GM12878 (cell line): ENCODE data around the gene TK2. TPM values are rescaled to one million over a fixed set of nuclear protein-coding genes. Genes with fewer than 3 reads are reported as not detected.
A peak's percentile ranks its signal among the peaks of the same experiment; 100 is the strongest.

ENCODE experiments used
- ASH2L ChIP-seq: fragments of 300-600, 200-600 bp; sonication (generic); IDR thresholded peaks from 2 replicates; pipeline ENCODE4 v1.6.1; 2017; ENCODE audit warnings: low read depth, mild to moderate bottlenecking, borderline replicate concordance
- CHD1 ChIP-seq: IDR thresholded peaks from 2 replicates; pipeline ENCODE4 v1.6.1; 2012; ENCODE audit warnings: low read depth, low read length, improper control_type of control experiment
- CHD4 ChIP-seq: fragments of 200-600 bp; sonication (generic); IDR thresholded peaks from 2 replicates; pipeline ENCODE4 v1.6.1; 2016; ENCODE audit warnings: mild to moderate bottlenecking
- DPF2 ChIP-seq: fragments of 450-650 bp; IDR thresholded peaks from 2 replicates; pipeline ENCODE4 v1.6.1; 2017; ENCODE audit warnings: mild to moderate bottlenecking
- FOS ChIP-seq: IDR thresholded peaks from 3 replicates; pipeline ENCODE4 v1.6.1; 2011; ENCODE audit warnings: borderline replicate concordance; ENCODE audit not compliant: insufficient read length; ENCODE audit errors: extremely low read depth
- HCFC1 ChIP-seq: fragments of 150-350 bp; IDR thresholded peaks from 2 replicates; pipeline ENCODE4 v1.6.1; 2014; ENCODE audit warnings: low read length
- IRF4 ChIP-seq: IDR thresholded peaks from 2 replicates; pipeline ENCODE4 v1.6.1; 2011; ENCODE audit warnings: low read depth, low read length
- JUNB ChIP-seq: IDR thresholded peaks from 2 replicates; pipeline ENCODE4 v1.6.1; 2016; ENCODE audit warnings: antibody characterized with exemption, mild to moderate bottlenecking
- MEF2A ChIP-seq: IDR thresholded peaks from 2 replicates; pipeline ENCODE4 v1.6.1; 2011; ENCODE audit warnings: low read depth, mild to moderate bottlenecking, low read length, moderate library complexity; ENCODE audit not compliant: insufficient read depth
- MEF2B ChIP-seq: fragments of 450-650 bp; IDR thresholded peaks from 2 replicates; pipeline ENCODE4 v1.6.1; 2018; ENCODE audit warnings: mild to moderate bottlenecking, moderate library complexity; ENCODE audit not compliant: partially characterized antibody, poor library complexity, severe bottlenecking
- MTA3 ChIP-seq: IDR thresholded peaks from 2 replicates; pipeline ENCODE4 v1.6.1; 2012; ENCODE audit warnings: low read length, inconsistent platforms, borderline replicate concordance
- MYC ChIP-seq: IDR thresholded peaks from 2 replicates; pipeline ENCODE4 v1.6.1; 2011; ENCODE audit warnings: mild to moderate bottlenecking, low read length, moderate library complexity, inconsistent platforms; ENCODE audit not compliant: insufficient read depth, insufficient replicate concordance, insufficient read length, severe bottlenecking
- NFYB ChIP-seq: IDR thresholded peaks from 2 replicates; pipeline ENCODE4 v1.6.1; 2011; ENCODE audit warnings: low read depth, mild to moderate bottlenecking, low read length, improper control_type of control experiment, moderate library complexity; ENCODE audit not compliant: insufficient read depth
- NR2F1 ChIP-seq: fragments of 450-650 bp; conservative IDR thresholded peaks from 2 replicates; pipeline ENCODE4 v1.6.1; 2017; ENCODE audit warnings: mild to moderate bottlenecking
- POLR2AphosphoS5 ChIP-seq: IDR thresholded peaks from 2 replicates; pipeline ENCODE4 v1.6.1; 2011; ENCODE audit warnings: mild to moderate bottlenecking, low read length, inconsistent platforms
- RBBP5 ChIP-seq: fragments of 200-600 bp; sonication (generic); conservative IDR thresholded peaks from 2 replicates; pipeline ENCODE4 v1.6.1; 2016
- RUNX3 ChIP-seq: IDR thresholded peaks from 2 replicates; pipeline ENCODE4 v1.6.1; 2012; ENCODE audit warnings: low read length, inconsistent platforms
- SMAD5 ChIP-seq: IDR thresholded peaks from 2 replicates; pipeline ENCODE4 v1.6.1; 2016; ENCODE audit warnings: antibody characterized with exemption, low read depth
- SREBF1 ChIP-seq: IDR thresholded peaks from 2 replicates; pipeline ENCODE4 v1.6.1; 2012; ENCODE audit warnings: mild to moderate bottlenecking, low read length
- TARDBP ChIP-seq: IDR thresholded peaks from 2 replicates; pipeline ENCODE4 v1.6.1; 2016; ENCODE audit warnings: borderline replicate concordance
- ZNF24 ChIP-seq: fragments of 450-650 bp; IDR thresholded peaks from 2 replicates; pipeline ENCODE4 v1.6.1; 2017; ENCODE audit warnings: antibody characterized with exemption, mild to moderate bottlenecking
- polyA plus RNA-seq, 11 experiments: library from polyadenylated mRNA; depleted of rRNA in 4 of 11; unstranded in 6 of 11; stranded (reverse) in 5 of 11; fragments of >200 nt; fragmentation: Nextera tagmentation in 4 of 11; fragmentation: Illumina TruSeq in 1 of 11; extraction: Ambion mirVana in 4 of 11; extraction: Trizol in 1 of 11; gene quantifications; 1 replicate in 1 of 11; 2 replicates in 10 of 11; pipeline versions ENCODE4 v1.2.1 to v1.2.3, GENCODE V29; 2011 to 2016; ENCODE audit warnings: inconsistent platforms in 2 of 11, missing spikeins in 2 of 11, low read depth in 1 of 11
- total RNA-seq, 4 experiments: library from RNA; depleted of rRNA in 3 of 4; stranded (reverse); fragments of >200 nt in 3 of 4; fragmentation: Illumina TruSeq in 1 of 4; extraction: Trizol in 1 of 4; gene quantifications; 2 replicates each; pipeline versions ENCODE4 v1.2.1 to v1.2.3, GENCODE V29; 2013 to 2021
- TF ChIP-seq, protein P1 (sequence below): fragments of 450-650 bp; formaldehyde crosslinking; IDR thresholded peaks from 2 replicates; pipeline ENCODE4 v1.4.0; 2022; ENCODE audit warnings: mild to moderate bottlenecking, moderate library complexity
- TF ChIP-seq, protein P2 (sequence below): fragments of 450-650 bp; IDR thresholded peaks from 2 replicates; pipeline ENCODE4 v1.6.1; 2017; ENCODE audit warnings: borderline replicate concordance
- TF ChIP-seq, protein P3 (sequence below): IDR thresholded peaks from 2 replicates; pipeline ENCODE4 v1.6.1; 2011; ENCODE audit warnings: borderline replicate concordance, low read depth, mild to moderate bottlenecking, moderate library complexity, mixed read lengths, low read length; ENCODE audit not compliant: insufficient read depth; ENCODE audit errors: extremely low read length
- TF ChIP-seq, protein P4 (sequence below): fragments of 450-650 bp; IDR thresholded peaks from 2 replicates; pipeline ENCODE4 v1.6.1; 2017; ENCODE audit warnings: low read depth, mild to moderate bottlenecking, moderate library complexity

Gene TK2
- total and polyA plus RNA-seq, 10 of the 15 experiments (the other 5 are each of a cell fraction or from before 2014, with no cell fraction given) = 1.3 to 12.4 (median 3.0) TPM

DNA sequence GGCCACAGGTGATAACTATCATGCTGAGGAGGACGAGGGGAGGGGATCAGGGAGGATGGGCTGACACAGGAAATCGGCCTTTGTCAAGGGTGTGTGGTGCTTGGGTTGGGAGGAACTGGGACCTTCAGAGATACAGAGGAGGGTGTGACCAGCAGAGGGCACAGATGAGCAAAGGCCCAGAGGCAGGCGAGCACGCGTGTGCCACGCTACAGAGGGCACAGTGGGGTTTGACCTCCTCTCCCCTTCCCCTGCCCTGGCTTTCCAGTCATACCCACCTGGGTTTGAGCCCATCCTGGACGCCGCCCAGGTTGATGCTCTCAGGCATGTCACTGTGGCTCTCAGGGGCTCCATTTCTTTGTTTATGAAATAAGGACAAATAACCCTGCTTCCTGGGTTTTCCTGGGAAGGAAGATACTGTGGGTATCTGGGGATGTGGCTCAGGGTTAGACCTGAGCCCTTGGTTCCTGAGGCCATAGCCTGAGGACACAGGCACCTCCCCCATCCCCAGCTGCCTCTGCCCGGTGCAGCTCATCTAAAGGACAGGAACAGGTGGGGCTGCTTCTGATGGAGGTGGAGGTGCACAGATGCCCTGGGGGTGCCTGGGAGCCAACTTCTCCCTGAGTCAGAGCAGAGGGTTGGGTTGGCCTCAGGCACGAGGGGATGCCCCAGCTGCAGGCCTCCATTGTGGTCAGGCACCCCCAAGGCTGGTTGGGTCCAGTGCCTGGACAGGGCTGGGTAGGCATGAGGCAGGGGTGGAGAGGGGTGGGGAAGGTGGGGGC is 71.0 kb downstream of the TK2 start (continued):
- TF ChIP-seq SMAD5 = no peak
- TF ChIP-seq HCFC1 = no peak
- TF ChIP-seq, protein P1, sequence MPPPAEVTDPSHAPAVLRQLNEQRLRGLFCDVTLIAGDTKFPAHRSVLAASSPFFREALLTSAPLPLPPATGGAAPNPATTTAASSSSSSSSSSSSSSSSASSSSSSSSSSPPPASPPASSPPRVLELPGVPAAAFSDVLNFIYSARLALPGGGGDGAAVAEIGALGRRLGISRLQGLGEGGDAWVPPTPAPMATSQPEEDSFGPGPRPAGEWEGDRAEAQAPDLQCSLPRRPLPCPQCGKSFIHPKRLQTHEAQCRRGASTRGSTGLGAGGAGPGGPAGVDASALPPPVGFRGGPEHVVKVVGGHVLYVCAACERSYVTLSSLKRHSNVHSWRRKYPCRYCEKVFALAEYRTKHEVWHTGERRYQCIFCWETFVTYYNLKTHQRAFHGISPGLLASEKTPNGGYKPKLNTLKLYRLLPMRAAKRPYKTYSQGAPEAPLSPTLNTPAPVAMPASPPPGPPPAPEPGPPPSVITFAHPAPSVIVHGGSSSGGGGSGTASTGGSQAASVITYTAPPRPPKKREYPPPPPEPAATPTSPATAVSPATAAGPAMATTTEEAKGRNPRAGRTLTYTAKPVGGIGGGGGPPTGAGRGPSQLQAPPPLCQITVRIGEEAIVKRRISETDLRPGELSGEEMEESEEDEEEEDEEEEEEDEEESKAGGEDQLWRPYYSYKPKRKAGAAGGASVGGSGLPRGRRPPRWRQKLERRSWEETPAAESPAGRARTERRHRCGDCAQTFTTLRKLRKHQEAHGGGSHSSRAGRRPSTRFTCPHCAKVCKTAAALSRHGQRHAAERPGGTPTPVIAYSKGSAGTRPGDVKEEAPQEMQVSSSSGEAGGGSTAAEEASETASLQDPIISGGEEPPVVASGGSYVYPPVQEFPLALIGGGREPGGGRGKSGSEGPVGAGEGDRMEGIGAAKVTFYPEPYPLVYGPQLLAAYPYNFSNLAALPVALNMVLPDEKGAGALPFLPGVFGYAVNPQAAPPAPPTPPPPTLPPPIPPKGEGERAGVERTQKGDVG (CRISPR knock-in tag) = no peak
- no peak for TF ChIP-seq SREBF1
- no peak for TF ChIP-seq RBBP5
- TF ChIP-seq NFYB = no peak
- no peak for TF ChIP-seq TARDBP
- no peak for TF ChIP-seq ZNF24
- TF ChIP-seq MEF2A = no peak
- no peak for TF ChIP-seq MEF2B
- no peak for TF ChIP-seq CHD4
- TF ChIP-seq IRF4 = 0 out of 2 replicates have a peak, but pooled peaks have one; percentile 63
- no peak for TF ChIP-seq MYC
- TF ChIP-seq FOS = no peak
- no peak for TF ChIP-seq MTA3
- TF ChIP-seq, protein P2, sequence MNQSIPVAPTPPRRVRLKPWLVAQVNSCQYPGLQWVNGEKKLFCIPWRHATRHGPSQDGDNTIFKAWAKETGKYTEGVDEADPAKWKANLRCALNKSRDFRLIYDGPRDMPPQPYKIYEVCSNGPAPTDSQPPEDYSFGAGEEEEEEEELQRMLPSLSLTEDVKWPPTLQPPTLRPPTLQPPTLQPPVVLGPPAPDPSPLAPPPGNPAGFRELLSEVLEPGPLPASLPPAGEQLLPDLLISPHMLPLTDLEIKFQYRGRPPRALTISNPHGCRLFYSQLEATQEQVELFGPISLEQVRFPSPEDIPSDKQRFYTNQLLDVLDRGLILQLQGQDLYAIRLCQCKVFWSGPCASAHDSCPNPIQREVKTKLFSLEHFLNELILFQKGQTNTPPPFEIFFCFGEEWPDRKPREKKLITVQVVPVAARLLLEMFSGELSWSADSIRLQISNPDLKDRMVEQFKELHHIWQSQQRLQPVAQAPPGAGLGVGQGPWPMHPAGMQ = no peak
- TF ChIP-seq DPF2 = 0 out of 2 replicates have a peak, but pooled peaks have one; percentile 24
- no peak for TF ChIP-seq POLR2AphosphoS5
- 0 out of 2 replicates have a peak, but pooled peaks have one; percentile 20 for TF ChIP-seq RUNX3
- TF ChIP-seq, protein P3, sequence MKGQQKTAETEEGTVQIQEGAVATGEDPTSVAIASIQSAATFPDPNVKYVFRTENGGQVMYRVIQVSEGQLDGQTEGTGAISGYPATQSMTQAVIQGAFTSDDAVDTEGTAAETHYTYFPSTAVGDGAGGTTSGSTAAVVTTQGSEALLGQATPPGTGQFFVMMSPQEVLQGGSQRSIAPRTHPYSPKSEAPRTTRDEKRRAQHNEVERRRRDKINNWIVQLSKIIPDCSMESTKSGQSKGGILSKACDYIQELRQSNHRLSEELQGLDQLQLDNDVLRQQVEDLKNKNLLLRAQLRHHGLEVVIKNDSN = no peak
- TF ChIP-seq NR2F1 = peak; percentile 81
- TF ChIP-seq CHD1 = no peak
- TF ChIP-seq ASH2L = no peak
- TF ChIP-seq, protein P4, sequence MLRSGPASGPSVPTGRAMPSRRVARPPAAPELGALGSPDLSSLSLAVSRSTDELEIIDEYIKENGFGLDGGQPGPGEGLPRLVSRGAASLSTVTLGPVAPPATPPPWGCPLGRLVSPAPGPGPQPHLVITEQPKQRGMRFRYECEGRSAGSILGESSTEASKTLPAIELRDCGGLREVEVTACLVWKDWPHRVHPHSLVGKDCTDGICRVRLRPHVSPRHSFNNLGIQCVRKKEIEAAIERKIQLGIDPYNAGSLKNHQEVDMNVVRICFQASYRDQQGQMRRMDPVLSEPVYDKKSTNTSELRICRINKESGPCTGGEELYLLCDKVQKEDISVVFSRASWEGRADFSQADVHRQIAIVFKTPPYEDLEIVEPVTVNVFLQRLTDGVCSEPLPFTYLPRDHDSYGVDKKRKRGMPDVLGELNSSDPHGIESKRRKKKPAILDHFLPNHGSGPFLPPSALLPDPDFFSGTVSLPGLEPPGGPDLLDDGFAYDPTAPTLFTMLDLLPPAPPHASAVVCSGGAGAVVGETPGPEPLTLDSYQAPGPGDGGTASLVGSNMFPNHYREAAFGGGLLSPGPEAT = no peak
- TF ChIP-seq JUNB = no peak
